Activated naive CD4-positive, alpha-beta T cell (primary cell): Measurements from ENCODE around the gene PRKCQ.

Source experiments
- DNase-seq, 4 experiments: peaks; one replicate each; lab custom pipeline; 2025; lab: John Stamatoyannopoulos, UW

Gene PRKCQ

DNA sequence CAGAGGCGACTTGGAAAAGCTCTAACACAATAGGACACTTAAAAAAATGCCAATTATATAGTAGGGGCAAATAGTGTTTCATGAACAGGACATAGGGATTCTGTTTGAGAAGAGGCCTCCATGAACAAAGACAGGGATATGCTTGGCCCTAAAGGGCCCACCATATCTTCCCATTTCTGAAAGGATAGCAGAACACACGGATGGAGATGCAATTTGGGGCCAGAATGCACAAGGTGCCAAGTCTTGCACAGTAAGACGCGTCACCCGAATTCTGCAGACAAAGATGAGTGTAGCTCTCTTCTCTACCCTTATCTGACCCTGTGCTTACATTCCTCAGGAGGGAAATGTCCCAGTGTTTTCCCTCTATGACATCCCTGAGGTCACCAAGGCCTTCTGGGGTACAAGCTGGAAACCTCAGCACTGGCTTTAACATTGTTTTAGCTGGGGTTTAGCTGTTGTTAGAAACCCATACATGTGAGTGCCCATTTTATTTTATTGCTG is 12.8 kb downstream of the PRKCQ start:
- no peak for DNase-seq

DNA sequence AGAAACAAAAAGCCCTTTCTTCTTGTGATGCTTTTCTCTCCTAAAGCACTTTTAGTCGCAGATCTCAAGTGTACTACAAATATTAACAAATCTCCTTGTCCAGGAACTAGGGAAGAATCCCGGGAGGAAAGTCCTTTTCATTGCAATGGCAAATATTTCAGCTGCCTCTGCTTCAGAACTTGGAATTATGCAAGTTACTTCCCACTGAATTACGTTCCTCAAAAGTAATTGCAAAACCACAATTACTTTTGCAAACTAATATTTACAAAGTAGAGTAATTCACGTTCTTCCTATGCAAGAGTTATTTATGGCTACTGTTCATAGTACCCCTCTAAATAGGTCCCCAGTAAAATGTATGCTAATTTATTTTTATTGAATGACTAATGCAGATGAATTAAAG is 14.5 kb downstream of the PRKCQ start:
- DNase-seq, result no peak

DNA sequence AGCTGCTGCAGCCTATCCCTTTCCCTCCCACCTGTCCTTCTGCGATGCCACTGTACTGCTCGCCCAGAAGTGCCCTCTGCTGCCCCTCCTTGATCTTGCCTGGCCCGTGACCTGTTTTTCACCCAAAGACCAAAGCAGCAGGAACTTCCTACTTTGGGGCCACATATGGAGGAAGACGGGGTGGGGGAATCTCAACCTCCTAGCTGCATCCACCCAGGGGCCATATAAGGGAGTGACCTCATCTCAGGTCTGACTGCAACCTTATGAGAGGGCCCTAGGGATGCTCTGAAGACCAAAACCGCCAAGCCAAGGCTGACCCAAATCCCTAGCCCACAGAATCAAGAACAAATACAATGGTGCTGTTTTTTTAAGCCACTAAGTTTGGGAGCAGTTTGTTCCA is 15.7 kb downstream of the PRKCQ start:
- DNase-seq, result no peak

DNA sequence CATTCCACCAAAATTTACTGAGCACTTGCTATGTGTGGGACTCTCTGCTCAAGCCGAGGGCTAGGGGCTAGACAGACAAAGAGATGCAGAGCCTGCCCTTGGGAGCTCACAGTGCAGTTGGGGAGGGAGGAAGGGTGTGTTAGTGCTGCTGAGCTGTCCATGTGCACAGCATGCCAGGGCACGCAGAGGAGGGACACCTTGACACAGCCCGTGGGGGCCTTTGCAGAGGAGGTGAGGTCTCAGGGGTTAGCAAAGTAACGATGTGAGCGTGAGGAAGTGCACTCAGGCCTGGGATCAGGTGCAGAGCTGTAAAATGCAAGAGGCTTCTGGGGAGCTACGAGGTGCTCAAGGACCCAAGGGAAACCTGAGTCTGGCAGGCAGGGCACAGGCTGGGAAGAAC is 16.3 kb downstream of the PRKCQ start:
- no peak for DNase-seq

DNA sequence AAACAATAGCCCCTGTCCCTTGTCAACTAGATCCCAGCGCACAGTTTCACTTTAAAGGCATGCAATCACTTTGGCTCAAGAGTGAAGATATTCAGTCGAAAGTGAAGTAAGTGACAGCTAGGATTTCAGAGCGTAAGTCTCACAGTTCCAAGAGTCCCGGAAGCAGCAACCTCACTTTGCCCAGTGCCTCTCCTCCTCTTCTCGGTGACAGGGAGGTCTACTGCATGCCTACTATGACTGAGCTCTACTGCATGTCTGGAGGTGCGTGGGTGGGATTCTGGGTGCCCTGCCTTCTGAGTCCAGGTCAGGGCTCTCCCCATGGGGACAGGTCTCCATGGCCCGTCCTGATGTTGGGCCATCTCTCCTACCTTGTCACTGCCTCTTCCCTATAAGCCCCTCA is 17.0 kb downstream of the PRKCQ start:
- DNase-seq, result no peak

DNA sequence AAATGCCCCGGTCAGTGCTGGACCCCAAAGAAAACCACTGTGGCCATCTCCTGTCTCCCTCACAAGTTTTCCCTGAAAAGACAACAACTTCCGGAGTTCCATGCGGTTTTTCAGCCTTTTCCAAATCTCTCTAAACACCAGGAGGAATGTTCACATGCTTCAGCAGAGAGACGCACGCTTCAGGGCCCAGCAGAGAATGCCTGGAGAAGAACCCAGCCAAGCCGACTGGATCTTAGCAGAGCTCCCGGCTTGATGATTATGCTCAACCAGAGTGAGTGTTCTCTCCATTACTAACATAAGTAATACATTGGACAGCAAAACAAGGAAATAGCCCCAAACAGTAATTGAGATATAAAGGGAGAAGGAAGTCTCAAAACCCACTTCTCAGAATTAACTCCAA is 17.9 kb downstream of the PRKCQ start:
- no peak for DNase-seq

DNA sequence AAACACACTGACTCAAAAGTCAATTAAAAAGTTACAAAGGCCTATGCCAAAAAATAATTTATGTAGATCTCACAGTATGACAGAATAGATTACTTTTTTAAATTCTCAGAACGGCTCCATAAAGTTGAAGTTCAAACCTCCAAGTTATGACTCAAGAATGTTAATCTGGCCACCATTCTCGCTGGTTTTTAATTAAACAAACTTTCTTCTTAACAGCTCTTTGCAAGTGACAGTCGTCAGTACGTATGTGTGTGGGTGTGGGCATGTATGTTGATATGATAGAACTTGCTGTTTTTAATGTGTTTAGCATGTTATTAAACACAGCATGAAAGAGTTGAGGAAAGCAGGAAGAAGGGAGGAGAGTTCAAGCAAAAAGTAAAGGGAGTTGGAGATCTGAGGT is 18.5 kb downstream of the PRKCQ start:
- DNase-seq, result no peak

DNA sequence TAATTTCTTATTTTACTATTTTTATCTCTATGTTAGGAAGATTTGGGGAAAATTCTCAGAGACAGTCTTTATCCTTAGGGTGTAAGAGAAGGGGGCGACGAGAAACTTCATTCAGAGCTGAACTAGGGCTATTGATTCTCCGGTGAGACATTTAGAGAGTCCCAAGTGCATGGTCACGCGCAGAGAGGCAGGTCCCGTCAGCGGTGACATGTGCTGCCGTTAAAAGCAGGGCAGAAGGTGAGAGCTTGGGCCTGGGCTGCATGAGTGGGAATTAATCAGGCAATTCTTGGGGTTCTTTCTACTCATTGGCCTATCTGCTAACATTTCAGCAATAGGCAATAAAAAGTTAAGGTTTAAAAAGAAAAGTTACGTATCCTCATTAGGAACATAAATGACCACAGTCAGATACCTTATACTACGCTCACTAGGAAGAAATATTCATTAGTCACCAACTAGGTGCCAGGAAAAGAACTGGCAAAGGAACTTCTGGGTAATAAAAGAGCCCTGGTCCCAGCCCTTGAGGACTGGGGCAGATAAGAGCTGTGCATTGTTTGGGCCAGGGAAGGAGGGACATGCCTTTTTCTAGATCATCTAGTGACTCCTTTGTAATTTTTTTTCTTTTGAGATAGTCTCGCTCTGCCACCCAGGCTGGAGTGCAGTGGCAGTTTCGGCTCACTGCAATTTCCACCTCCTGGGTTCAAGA is 21.2 kb downstream of the PRKCQ start:
- DNase-seq, result no peak

DNA sequence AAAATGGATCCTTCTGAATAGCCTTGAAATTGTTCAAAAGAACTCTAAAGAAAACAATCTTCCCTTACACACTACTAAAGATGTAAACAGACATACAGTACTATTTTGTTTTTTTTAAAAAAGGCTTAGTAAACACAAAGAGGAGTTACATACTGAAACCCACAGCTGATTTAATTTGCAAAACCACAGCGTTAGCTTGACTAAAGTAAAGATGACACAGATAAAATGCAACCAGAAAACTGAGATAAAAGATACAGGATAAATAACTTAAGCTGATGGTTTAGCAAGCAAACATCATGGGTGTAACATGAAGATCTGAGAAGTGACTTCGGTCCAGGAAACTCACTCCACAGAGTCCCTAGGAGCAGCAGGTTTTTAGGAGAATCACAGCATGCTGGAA is 21.8 kb downstream of the PRKCQ start:
- no peak for DNase-seq

DNA sequence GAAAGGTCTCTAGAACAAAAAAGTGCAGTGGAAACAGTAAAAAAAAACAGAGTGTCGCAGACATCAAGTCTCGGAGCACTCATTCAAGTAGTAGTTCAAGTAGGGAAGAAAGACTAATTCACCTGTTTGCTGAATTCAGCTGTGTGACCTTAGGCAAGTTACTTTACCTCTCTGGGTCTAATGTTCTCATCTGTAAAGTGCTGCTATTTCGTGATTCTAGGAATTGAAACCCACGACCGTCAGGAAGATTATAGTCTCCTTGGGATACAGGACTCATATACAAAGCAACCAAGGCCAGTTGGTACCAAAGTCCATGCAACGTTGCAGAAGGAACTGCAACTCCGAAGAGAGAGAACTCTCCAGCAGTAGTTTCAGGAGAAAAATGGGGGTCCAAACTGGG is 26.1 kb downstream of the PRKCQ start:
- no peak for DNase-seq

DNA sequence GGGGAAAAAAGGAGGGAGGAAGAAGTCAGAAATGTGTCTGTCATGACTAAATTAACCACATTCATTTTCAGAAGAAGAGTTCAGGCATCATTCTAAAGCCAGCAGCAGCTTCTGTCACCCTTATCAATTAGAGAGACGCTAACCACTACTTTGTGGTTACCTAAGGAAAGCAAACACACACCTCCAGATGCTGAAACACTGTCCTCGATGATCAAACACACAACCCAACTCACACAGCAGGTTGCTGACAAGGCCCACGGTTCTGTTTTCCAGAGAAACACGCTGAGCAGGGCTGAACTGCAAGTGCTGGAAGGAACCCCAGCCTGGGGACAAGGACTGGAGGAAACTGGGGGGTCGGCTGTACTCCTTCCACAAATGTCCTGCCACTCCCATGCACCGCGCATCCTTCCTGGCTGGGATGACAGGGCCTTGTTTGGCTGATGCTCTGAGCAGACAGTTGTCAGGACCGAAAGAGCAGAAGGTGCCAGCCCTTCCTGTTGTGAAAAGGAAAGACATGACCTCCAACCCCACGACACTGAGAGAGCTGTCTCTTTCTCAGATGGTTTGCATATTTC is 36.6 kb downstream of the PRKCQ start:
- peak in 2 of 4 experiments; percentile 14 to 24 for DNase-seq

DNA sequence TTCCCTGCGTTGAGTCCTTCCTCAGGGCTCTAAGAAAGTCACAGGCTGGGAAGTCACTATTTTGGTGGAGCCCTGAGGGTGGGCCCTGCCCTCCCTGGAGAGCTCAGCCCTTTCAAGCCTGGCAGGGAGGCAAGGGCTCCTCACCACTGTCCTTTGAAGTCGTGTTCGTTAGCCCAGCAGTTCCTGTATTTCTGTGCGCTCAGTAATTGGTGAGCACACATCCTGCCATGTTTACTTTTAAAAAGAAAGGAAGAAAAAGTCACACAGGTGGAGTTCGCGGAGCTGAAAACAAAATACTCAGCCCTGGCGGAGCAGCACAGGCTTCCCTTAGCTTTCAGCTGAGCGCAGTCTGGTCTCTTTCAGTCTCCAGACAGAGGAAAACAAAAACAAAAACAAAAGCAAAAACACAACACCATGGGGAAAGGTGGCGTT is 37.1 kb downstream of the PRKCQ start:
- peak in 3 of 4 experiments; percentile 6 to 51 (median 12) for DNase-seq

DNA sequence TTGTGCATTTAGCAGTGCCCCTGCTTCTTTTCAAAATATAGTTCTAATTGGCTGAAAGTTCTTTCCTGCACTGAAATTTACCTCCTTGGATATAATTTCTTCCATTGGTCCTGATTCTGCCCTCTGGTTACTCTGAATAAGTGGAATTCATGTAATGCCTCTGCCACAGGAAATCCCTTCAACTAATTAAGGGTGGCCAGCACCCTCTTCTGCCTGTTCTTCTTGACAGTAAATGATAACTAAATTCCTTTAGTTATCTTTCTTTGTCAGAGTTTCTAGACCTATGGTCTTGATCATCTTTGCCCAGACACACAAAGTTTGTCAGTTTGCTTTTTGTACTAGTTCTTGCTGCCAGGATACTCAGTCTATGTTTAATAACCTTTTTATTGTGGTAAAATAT is 40.2 kb downstream of the PRKCQ start:
- no peak for DNase-seq

DNA sequence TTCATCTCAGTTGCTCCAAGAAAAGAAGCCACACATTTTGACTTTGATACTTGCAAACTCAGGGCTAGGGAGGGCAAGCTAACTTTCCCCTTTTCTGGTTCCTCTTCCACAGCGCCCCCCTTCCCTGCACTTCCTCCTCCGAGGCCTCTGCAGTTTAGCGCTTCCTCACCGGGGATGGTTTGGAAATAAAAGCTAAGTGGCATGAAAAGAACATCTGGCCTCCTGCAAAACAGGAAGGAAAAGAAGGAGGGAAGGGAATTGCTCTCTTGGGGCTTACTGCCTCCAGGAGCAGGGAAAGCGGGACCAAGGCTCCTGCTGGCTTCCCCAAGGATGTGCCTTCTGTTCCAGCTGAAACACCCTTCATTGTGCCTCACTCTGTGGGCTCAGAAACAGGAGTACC is 42.3 kb downstream of the PRKCQ start:
- no peak for DNase-seq

DNA sequence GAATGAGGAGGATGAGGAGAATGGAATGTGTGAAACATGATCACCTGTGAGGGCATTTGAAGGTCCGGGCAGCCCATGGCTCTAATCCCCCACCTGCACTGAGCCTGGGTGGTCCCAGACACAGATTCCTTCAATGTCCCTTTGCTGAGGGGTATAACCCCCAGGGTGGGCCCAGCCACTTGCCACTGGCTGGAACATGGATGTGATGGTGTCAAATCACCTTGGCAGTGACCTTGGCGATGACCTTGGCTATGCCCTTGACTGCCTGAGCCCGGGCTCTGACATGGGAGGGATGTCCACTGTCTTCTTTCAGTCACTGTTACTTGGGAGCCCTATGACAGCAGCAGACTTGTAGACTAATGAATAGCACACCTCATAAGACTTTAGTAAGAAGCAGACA is 44.0 kb downstream of the PRKCQ start:
- DNase-seq, result no peak

DNA sequence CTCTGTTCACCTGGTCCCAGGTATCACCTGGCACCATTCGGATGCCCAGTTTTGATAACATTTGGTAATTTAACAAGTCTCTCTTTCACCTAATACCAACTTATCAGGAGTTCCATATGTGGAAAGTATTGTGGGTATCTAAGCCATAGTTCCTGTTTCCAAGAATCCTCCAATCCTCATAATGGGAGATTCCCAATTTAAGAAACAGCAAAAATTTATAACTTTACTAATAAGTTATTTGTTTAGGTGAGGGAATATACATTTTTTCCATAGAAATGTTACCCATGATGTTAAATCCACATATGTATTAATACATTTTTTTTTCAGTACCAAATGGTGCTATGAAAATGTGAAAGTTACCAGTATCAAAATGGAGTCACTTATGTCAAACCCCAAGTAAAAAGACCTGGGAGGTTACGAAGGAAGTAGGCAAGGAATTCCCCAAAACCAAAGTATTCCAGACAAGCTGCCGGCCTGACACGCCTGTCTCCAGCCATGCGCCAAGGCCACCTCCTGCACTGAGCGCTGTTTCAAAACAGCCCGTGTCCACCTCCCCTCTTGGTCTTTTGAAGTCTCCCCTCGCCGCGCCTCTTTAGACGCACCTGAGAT is 44.8 kb downstream of the PRKCQ start:
- no peak for DNase-seq

DNA sequence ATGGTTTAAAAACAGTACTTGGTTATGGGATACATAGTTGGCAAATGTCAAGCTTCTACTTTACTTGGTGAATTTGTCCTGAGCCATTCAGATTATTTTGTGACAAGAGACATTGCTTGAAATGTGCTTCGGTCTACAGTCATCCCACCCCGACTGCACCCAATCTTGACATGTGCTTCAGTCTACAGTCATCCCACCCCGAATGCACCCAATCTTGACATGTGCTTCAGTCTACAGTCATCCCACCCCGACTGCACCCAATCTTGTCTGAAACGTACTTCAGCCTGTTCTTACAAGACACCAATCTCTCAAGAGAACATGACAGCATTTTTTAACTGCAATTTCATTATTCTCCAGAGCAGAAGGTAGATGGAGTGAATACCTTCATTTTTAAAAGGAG is 47.8 kb downstream of the PRKCQ start:
- no peak for DNase-seq

DNA sequence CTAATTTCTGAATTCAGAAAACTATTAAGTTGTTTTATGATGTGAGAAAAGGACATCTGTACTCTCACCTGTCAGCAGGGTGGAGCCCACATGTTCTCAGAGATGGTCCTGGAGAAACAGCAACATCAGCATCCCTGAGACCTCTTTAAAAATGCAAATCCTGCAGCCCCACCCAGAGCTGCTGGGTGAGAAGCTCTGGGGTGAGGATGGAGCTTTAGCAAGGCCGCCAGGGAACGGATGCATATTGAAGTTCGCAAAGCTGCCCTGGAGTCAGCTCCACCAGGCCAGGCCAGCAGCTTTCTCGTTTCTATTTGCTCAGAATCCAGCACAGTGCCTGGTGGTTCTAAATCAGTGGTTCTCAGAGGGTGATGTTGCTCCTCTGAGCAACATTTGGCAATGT is 49.1 kb downstream of the PRKCQ start:
- DNase-seq, result no peak

DNA sequence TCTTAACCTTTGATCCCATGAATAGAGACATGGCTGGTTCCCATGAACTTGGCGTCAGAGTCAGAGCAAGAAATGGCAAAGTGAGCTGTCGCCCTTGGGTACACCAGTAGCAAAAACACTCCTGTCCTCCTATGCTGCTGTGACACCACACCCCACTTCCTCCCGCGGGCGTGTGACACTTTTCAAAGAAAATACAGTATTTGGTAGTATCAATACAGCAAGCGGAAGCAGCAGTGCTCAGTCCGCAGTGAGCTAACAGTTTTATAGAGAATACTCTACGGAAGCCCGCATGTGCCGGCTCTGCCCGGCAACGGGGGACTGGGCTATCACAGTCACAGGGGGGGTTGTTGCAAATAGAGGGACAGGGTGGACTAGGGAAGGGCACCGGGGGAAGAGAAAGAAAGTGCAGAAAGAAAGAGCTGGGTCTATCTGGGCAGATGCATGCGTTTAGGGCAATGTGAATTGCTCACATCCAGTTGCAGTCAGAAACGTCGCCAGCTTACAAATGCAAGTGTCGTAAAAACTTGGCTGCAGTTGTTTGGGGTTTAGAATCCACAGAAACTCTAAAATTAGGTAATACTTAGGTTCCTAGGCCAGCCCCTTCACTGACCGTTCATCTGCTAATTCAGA is 49.8 kb downstream of the PRKCQ start:
- peak; percentile 11 to 66 (median 42) for DNase-seq

DNA sequence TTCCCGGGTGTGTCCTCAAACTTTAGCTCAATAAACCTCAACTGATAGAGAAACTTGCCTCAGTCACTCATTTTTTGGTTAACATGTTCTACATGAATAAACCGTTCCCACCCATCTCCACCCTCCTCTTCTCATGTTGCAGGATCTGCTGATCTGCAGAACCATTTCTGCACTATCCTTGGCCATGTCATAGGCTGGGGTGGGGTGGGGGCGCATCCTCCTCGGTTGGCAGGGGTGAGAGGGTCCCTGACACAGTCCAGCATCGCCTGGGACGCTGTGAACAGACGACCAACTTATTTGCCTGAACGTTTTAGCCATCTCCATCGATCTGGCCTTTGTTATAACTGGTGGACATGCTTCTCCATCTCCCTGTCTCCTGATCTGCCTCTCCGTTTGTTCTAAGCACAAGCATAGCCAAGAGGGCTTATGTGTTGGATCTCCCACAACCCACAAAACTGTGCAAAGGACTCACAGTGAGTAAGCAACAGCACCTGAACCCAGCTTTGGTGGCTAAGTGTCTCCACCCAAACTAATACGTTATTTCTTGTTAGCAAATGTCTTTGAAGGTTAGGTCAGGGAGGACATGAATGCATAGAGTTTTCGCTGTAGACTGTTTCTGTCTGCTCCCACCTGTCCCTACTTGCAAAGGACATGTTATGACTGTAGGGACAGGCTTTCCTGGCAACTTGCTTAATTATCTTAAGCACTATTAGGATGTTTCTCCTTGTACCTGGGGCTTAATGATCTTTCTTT is 51.7 kb downstream of the PRKCQ start:
- DNase-seq, result no peak

DNA sequence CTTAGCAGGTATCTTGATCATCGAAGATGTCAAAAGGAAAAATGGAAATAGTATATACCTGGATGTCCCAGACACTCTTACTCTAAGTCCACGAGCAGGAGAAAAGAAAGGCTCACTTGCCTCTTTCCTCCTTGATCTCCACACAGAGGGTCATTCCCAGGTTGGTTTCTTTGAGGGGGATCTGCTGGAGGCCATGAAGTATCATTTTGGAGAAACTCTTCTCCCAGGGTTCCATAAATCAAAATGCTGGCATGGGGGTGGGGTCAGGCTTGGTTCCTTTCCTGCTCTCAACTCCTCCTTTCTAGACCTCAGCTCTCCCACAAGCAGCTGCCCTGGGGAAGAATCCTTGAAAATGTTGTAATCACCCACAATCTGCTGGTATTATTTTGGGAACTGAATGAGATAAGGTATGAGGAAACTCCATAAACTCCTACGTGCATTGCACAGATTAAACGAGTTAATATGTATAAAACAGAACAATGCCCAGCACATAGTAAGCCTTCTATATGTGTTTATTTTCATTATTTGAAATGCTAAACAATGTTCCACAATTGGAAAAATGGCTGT is 54.4 kb downstream of the PRKCQ start:
- DNase-seq, result no peak

DNA sequence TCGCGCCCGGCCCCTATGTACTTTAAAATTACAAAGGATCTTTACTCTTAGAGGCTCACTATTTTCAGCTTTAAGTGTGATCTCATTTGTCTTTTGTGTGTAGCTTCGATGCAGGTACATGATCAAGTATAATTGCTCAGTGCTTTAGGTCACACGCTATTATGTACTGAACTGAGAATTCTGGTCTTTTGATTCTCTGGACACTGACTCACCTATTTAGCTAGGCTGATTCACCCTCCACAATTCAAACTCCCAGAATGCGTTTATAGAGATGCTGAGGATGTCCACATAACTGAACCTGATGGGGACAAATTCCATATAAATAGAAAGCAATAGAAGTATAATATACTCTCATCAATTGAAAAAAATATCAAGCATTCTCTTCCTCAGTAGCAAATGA is 57.8 kb downstream of the PRKCQ start:
- no peak for DNase-seq
